SH-SY5Y (cell line): ENCODE measurements around the gene SIRT3.

Experiments
- GATA2 ChIP-seq: IDR thresholded peaks from 2 replicates; pipeline ENCODE4 v1.6.1; 2011; ENCODE audit warnings: mild to moderate bottlenecking, low read depth, low read length
- GATA3 ChIP-seq: IDR thresholded peaks from 2 replicates; pipeline ENCODE4 v1.6.1; 2011; ENCODE audit warnings: low read depth, mild to moderate bottlenecking, low read length, moderate library complexity

- TF ChIP-seq GATA2: no peak
- no peak for TF ChIP-seq GATA3
Measured at GRCh38 chr11:271319-271715, 35.2 kb upstream of the SIRT3 start.
